ENCODE measurements around the gene RNPEPL1. TPM values are rescaled to one million over a fixed set of nuclear protein-coding genes. Genes with fewer than 3 reads are reported as not detected.

Gene RNPEPL1
- total RNA-seq, 1 donor from 2014 or later: 22.7 TPM

DNA sequence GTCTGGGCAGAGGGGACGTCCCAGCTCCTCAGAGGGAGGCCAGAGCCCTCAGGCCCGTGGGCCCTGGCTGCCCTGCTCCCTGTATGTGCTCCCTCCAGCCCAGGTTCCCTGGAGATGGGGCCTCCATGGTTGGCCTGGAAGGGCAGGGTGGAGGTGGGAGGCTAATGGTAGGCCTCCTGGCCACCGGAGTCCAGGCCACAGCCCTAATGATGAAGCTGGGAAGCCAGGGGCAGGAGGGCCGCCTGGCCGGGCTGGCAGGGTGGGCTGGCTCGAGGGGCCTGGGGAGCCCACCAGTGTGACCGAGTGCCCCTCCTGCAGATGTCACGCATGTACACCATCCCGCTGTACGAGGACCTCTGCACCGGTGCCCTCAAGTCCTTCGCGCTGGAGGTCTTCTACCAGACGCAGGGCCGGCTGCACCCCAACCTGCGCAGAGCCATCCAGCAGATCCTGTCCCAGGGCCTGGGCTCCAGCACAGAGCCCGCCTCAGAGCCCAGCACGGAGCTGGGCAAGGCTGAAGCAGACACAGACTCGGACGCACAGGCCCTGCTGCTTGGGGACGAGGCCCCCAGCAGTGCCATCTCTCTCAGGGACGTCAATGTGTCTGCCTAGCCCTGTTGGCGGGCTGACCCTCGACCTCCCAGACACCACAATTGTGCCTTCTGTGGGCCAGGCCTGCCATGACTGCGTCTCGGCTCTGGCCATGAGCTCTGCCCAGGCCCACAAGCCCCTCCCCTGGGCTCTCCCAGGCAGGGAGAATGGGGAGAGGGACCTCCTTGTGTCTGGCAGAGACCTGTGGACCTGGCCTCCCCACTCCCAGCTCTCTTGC is 9.2 kb downstream of the RNPEPL1 start:
- FAIRE-seq: no peak
- Histone ChIP-seq H3K9ac (ENCODE audit: low read length) (no peak overlapping the region), H3K27me3 (ENCODE audit: insufficient read depth, low read length) (no peaks in the 10 kb centered on the region), H3K4me1 (ENCODE audit: insufficient read depth, low read length) (peaks cover 12% of the 10 kb centered on the region), H4K20me1 (ENCODE audit: insufficient read depth, low read length) (peaks cover 34% of the 10 kb centered on the region), H3K79me2 (ENCODE audit: insufficient read depth, low read length) (peaks cover 14% of the 10 kb centered on the region), H3K4me3 (ENCODE audit: insufficient read depth, low read depth, low read length) (no peak overlapping the region), H3K4me2 (ENCODE audit: low read length) (no peak overlapping the region), H2AFZ (ENCODE audit: low read depth, low read length) (no peak overlapping the region), H3K27ac (ENCODE audit: low read depth, low read length) (no peak overlapping the region), H3K36me3 (ENCODE audit: insufficient read depth, low read length) (no peaks in the 10 kb centered on the region), H3K9me3 (ENCODE audit: insufficient read depth, low read depth, low read length) (no peaks in the 10 kb centered on the region)
- TF ChIP-seq EZH2 (IDR thresholded peaks at IDR 0.05; ENCODE audit: insufficient read depth, low read length): no peak
- TF ChIP-seq, protein P1, sequence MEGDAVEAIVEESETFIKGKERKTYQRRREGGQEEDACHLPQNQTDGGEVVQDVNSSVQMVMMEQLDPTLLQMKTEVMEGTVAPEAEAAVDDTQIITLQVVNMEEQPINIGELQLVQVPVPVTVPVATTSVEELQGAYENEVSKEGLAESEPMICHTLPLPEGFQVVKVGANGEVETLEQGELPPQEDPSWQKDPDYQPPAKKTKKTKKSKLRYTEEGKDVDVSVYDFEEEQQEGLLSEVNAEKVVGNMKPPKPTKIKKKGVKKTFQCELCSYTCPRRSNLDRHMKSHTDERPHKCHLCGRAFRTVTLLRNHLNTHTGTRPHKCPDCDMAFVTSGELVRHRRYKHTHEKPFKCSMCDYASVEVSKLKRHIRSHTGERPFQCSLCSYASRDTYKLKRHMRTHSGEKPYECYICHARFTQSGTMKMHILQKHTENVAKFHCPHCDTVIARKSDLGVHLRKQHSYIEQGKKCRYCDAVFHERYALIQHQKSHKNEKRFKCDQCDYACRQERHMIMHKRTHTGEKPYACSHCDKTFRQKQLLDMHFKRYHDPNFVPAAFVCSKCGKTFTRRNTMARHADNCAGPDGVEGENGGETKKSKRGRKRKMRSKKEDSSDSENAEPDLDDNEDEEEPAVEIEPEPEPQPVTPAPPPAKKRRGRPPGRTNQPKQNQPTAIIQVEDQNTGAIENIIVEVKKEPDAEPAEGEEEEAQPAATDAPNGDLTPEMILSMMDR (IDR thresholded peaks at IDR 0.05; ENCODE audit: insufficient read depth, low read depth, low read length): no peak
- Mint-ChIP-seq H3K9me3 (ENCODE audit: unreplicated experiment) (no peaks in the 10 kb centered on the region), H3K4me3 (ENCODE audit: unreplicated experiment) (no peak overlapping the region), H3K4me1 (ENCODE audit: low read depth, unreplicated experiment) (peaks cover 16% of the 10 kb centered on the region), H3K27me3 (ENCODE audit: low read depth, unreplicated experiment) (no peaks in the 10 kb centered on the region), H3K27ac (ENCODE audit: unreplicated experiment) (no peak overlapping the region), H3K36me3 (ENCODE audit: low read depth, unreplicated experiment) (peaks cover 5% of the 10 kb centered on the region)
- no peak for DNase-seq (ENCODE audit: low read depth)

DNA sequence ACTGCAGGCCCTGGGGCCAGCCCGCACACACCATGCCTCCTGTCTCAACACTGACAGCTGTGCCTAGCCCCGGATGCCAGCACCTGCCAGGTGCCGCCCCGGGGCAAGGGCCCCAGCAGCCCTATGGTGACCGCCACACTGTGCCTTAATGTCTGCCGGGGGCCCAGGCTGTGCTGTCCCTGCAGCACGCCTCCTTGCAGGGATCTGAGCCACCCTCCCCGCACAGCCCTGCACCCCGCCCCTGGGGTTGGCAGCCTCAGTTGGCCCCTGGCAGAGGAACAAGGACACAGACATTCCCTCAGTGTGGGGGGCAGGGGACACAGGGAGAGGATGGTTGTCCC is 9.8 kb downstream of the RNPEPL1 start:
- peaks cover 5% of the 10 kb centered on the region for H3K36me3 Mint-ChIP-seq (ENCODE audit: low read depth, unreplicated experiment)
- Histone ChIP-seq H2AFZ (ENCODE audit: low read depth, low read length) (no peak overlapping the region), H3K27me3 (ENCODE audit: insufficient read depth, low read length) (no peaks in the 10 kb centered on the region), H3K9ac (ENCODE audit: low read length) (no peak overlapping the region), H3K4me1 (ENCODE audit: insufficient read depth, low read length) (peaks cover 15% of the 10 kb centered on the region), H3K36me3 (ENCODE audit: insufficient read depth, low read length) (no peaks in the 10 kb centered on the region), H3K79me2 (ENCODE audit: insufficient read depth, low read length) (peaks cover 18% of the 10 kb centered on the region), H3K9me3 (ENCODE audit: insufficient read depth, low read depth, low read length) (no peaks in the 10 kb centered on the region), H4K20me1 (ENCODE audit: insufficient read depth, low read length) (peaks cover 37% of the 10 kb centered on the region), H3K4me2 (ENCODE audit: low read length) (no peak overlapping the region), H3K4me3 (ENCODE audit: insufficient read depth, low read depth, low read length) (no peak overlapping the region), H3K27ac (ENCODE audit: low read depth, low read length) (no peak overlapping the region)
- H3K27me3 Mint-ChIP-seq (ENCODE audit: low read depth, unreplicated experiment): no peaks in the 10 kb centered on the region
- no peak overlapping the region for H3K27ac Mint-ChIP-seq (ENCODE audit: unreplicated experiment)
- H3K9me3 Mint-ChIP-seq (ENCODE audit: unreplicated experiment): no peaks in the 10 kb centered on the region
- FAIRE-seq (no peak), DNase-seq (ENCODE audit: low read depth) (no peak)
- H3K4me1 Mint-ChIP-seq (ENCODE audit: low read depth, unreplicated experiment): peaks cover 22% of the 10 kb centered on the region
- TF ChIP-seq, protein P1 (IDR thresholded peaks at IDR 0.05; ENCODE audit: insufficient read depth, low read depth, low read length): no peak
- no peak for TF ChIP-seq EZH2 (IDR thresholded peaks at IDR 0.05; ENCODE audit: insufficient read depth, low read length)
- H3K4me3 Mint-ChIP-seq (ENCODE audit: unreplicated experiment): no peak overlapping the region

DNA sequence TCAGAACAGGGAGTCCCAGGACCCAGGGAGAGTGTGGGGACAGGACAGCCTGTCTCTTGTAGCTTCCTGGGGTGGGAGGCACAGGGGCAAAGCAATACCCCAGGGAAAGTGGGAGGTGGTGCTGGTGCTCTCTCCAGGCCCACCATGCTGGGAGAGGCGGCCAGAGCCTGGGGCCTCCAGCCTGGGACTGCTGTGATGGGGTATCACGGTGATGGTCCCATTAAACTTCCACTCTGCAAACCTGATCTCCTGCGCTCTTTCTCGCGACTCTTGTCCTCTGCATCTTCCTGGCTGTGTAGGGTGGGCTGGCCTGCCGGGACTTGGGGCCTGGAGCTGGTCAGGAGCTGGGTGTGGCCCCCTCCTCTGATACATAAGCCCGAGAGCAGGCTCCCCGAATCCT is 10.2 kb downstream of the RNPEPL1 start:
- Histone ChIP-seq H3K9ac (ENCODE audit: low read length) (no peak overlapping the region), H3K4me2 (ENCODE audit: low read length) (no peak overlapping the region), H3K9me3 (ENCODE audit: insufficient read depth, low read depth, low read length) (no peaks in the 10 kb centered on the region), H3K4me3 (ENCODE audit: insufficient read depth, low read depth, low read length) (no peak overlapping the region), H4K20me1 (ENCODE audit: insufficient read depth, low read length) (peaks cover 41% of the 10 kb centered on the region), H3K79me2 (ENCODE audit: insufficient read depth, low read length) (peaks cover 21% of the 10 kb centered on the region), H3K4me1 (ENCODE audit: insufficient read depth, low read length) (peaks cover 18% of the 10 kb centered on the region), H3K27ac (ENCODE audit: low read depth, low read length) (no peak overlapping the region), H3K36me3 (ENCODE audit: insufficient read depth, low read length) (no peaks in the 10 kb centered on the region), H2AFZ (ENCODE audit: low read depth, low read length) (no peak overlapping the region), H3K27me3 (ENCODE audit: insufficient read depth, low read length) (no peaks in the 10 kb centered on the region)
- H3K27me3 Mint-ChIP-seq (ENCODE audit: low read depth, unreplicated experiment): no peaks in the 10 kb centered on the region
- H3K4me3 Mint-ChIP-seq (ENCODE audit: unreplicated experiment): no peak overlapping the region
- no peak overlapping the region for H3K27ac Mint-ChIP-seq (ENCODE audit: unreplicated experiment)
- H3K36me3 Mint-ChIP-seq (ENCODE audit: low read depth, unreplicated experiment): peaks cover 5% of the 10 kb centered on the region
- FAIRE-seq: no peak
- no peaks in the 10 kb centered on the region for H3K9me3 Mint-ChIP-seq (ENCODE audit: unreplicated experiment)
- peaks cover 22% of the 10 kb centered on the region for H3K4me1 Mint-ChIP-seq (ENCODE audit: low read depth, unreplicated experiment)
- TF ChIP-seq, protein P1 (IDR thresholded peaks at IDR 0.05; ENCODE audit: insufficient read depth, low read depth, low read length): no peak
- TF ChIP-seq EZH2 (IDR thresholded peaks at IDR 0.05; ENCODE audit: insufficient read depth, low read length): no peak
- no peak for DNase-seq (ENCODE audit: low read depth)
